Fibroblast of skin of scalp (primary cell): ENCODE results near the gene CCDC27.

ENCODE experiments used
- DNase-seq: peaks from one replicate; pipeline ENCODE4 v3.0.0-alpha.2; 2013

Gene CCDC27

DNA sequence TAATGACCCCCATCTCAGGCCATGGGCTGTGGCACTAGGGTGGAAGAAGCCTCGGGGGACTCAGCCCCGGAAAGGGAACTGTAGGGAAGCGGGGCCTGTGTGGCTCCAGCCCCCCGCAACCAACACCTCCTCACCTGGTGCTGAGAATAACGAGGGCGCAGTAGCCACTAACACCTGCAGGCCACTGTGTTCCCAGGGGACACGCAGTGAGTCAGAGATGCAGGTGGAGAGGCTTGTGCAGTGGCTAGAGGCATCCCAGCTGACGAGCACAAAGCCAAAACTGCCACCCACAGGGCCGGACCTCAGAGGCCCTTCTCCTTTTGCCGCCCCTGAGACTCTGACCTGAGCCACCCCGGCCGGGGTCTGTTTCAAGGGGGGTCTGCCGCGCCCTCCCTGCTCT is 33.5 kb upstream of the CCDC27 start:
- DNase-seq, result no peak

DNA sequence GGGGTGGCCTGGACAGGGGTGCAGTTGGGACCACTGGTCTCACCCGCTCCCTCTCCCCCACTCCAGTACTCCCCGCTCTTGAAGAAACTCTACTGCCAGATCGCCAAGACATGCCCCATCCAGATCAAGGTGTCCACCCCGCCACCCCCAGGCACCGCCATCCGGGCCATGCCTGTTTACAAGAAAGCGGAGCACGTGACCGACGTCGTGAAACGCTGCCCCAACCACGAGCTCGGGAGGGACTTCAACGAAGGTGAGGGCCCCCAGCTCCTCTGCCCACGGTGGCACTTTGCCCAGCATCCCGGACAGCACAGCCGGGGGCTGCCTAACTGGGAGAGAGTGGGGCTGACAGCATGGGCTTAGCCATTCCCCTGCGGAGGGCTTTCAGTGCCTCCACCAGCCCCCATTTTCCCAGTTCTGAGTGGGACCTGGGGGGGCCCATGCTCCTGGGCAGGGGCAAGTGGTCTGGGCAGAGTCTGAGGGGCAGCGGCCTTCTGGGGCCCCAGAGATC is 30.2 kb upstream of the CCDC27 start:
- no peak for DNase-seq

DNA sequence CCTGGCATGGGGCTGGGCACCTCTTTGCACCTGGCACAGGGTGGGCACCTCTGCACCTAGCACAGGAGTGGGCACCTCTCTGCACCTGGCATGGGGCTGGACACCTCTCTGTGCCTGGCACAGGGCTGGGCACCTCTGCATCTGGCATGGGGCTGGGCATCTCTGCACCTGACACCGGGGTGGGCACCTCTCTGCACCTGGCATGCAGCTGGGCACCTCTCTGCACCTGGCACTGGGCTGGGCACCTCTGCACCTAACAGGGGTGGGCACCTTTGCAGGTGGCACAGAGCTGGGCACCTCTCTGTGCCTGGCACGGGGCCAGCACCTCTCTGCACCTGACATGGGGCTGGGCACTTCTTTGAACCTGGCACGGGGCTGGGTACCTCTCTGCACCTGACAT is 29.4 kb upstream of the CCDC27 start:
- DNase-seq, result no peak

DNA sequence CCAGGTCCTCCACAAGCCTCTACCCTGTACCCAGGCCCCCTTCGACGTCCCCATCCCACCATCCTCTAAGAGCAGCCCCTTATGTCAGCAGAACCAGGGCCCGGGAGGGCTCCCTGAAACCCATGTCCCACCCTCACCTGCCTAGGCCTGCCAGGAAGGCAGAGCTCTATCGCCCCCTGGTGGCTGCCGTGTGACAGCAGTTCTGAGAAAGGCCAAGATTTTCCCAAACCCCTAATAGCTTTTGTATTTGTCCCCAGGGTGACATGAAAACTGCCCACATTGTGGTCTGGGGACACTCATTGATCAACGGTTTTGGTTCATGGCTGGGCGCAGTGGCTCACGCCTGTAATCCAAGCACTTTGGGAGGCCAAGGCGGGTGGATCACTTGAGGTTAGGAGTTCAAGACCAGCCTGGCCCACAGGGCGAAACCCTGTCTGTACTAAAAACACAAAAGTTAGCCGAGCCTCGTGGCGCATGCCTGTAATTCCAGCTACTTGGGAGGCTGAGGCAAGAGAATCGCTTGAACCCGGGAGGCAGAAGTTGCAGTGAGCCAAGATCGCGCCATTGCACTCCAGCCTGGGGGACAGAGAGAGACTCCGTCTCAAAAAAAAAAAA is 27.7 kb upstream of the CCDC27 start:
- peak; percentile 46 for DNase-seq

DNA sequence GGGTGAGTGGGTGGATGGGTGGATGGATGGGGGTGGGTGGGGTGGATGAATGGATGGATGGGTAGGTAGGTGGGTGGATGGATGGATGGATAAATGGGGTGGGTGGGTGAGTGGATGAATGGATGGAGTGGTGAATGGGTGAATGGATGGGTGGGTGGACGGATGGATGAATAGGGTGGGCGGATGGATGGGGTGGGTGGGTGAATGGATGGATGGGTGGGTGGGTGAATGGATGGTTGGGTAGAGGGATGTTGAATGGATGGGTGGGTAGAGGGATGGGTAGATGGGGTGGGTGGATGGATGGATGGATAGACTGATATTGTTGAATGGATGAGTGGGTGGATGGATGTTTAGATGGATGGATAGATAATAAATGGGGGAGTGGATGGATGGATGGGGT is 26.9 kb upstream of the CCDC27 start:
- DNase-seq, result no peak

DNA sequence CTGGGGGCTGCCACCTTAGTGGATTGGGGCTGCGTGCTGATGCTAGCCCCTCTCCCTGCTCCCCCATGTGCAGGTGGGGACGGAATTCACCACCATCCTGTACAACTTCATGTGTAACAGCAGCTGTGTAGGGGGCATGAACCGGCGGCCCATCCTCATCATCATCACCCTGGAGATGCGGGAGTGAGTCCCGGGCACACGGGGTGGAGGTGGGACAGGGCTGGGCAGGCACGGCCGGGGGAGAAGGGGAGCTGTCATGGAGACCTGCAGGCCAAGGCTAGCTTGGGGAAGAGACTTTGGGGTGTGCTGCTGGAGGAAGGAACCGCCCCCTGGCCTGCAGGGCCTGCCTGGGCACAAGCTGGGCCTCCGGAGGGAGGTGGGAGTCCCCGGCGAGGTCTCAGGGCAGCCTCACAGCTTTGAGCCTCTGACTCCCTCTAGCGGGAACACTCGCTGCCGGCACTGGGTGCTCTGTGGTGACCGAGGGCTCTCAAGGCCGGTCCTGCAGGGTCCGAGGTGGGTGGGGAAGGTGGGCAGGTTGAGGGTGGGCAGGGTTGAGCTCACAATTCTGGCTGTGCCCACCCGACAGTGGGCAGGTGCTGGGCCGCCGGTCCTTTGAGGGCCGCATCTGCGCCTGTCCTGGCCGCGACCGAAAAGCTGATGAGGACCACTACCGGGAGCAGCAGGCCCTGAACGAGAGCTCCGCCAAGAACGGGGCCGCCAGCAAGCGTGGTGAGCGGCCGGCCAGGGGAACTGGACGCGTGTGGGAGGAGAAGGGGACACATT is 25.0 kb upstream of the CCDC27 start:
- DNase-seq, result no peak

DNA sequence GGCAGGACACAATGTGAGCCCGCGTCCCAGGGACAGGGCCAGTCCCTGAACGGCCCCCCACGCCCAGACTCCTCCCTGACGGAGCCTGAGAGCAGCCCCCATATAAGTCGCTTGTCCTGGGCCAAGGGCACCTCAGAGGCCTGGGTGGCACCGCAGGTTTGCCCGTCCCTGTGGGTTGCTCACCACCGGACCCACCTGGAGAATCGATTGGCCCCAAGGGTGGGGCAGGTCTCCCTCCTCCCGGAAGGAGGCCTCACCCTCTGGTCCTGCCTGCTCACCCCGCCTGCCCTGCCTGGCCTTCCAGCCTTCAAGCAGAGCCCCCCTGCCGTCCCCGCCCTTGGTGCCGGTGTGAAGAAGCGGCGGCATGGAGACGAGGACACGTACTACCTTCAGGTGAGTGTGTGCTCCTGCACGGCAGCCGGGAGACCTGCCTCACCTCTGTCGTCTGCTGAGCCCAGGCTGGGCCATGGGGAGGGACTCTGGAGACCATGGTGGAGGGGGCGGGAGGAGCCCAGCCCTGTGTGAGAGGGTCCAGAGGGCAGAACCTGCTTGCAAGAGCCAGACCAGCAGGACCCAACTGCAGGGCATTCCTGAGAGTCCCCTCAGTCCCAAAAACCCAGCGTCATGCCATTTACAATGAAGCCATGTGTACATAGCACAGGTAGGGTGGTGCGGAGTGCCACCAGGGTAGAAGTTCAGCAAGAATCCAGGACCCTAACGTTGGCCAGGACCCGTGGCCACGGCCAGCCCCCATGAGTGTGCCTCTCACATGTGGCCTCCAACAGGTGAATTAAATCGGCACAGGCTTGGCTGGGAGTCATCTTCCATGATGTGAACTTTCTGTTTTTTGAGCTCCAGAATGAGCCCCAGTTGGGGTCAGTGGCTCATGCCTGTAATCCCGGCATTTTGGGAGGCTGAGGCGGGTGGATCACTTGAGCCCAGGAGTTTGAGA is 24.1 kb upstream of the CCDC27 start:
- no peak for DNase-seq

DNA sequence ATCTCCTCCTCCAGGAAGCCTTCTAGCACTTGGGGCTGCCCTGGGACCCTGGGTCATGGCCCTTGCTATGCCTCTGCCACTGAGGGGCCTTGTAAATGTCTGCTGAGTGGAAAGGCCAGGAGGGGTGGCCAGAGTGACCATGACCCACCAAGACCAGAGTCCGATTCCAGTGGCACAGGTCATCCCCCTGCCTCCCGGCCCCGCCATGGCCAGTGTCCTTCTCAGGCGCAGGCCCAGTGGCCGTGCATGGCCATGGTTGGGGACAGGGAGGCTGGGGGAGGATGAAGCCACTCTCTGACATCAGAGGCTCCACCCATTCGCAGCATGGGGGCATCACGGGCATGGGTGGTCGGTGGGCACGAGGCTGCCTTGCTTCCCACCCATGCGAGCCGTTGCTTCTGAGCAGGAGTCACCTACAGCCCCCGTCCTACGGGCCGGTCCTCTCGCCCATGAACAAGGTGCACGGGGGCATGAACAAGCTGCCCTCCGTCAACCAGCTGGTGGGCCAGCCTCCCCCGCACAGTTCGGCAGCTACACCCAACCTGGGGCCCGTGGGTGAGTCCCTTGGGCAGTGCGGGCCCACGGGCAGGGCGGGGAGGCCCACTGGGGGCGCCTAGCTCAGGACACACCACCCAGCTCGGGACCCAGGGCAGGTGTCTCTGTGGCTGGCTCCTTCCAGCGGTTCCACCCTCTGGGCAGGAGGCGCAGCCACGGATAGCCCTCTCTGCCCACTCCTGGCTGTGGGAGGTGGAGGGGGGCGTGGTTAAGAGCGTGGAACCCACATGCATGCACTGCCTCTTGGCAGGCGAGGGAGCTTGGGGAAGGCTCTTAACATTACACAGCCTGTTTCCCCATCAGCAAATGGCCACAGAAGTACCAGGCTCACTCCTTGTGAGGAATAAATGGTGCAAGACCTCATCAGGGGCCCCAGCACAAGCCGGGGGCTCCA is 22.4 kb upstream of the CCDC27 start:
- no peak for DNase-seq

DNA sequence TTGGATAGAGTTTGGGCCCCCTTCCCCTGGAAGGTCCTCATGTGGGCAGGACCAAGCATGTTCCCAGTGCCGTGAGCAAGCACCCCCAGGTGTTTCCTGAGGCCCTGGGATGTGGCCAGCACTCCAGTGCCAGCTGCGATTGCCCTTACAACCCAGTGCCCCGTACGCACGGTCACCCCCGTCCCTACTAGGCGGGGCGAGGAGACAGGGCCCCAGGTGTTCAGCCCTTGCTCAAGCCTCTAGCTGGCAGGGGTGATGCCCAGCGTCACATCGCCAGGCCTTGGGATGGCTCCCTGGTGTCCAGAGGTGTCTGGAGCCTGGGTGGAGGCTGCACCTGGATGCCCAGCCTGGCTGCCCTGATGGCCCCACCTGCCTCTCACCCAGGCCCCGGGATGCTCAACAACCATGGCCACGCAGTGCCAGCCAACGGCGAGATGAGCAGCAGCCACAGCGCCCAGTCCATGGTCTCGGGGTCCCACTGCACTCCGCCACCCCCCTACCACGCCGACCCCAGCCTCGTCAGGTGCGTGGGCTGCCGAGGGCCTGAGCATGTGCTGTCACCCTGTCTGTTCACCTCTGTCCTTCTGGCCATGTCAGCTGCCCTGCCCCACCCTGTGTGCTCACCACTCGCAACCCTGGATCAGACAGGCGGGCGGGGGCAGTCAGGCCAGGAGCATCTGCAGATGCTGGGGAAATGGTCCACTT is 21.6 kb upstream of the CCDC27 start:
- DNase-seq, result no peak

DNA sequence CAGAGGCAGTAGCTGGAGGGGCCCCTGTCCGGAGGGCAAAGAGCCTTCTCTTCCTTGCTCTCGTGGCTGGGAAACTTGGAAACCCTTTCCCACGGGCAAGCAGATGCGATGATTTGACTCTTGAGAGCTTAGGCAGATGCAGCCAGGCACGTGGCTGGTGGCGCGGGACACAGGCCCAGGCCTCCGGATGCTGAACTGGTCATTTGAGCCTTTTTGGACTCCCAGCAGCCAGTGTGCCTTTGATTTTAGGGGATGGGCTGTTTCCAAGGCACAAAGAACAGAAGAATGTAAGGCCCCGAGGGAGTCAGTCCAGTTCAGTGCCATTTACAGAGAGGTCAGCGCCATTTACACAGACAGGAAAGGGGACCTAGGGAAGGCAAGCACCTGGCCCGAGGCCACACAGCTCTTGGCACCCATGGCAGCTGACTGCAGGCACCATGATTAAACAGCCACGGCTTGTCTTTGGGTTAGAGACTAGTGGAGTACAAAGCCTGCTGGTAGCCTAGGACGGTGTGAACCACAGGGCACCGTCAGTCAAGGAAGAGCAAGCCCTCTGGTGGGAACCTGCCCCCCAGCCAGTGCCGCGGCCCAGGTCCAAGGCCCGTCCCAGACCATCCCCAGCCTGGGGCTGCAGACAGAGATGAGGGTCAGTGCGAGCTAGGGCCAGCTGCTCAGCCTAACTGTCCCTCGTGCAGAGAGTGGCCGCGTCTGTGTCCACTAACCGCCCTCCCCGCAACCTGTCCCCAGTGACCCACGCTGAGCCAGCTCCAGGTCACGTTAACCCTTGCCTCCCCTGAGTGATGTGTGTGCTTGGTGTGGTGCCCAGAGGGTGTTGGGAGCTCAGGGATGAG is 20.4 kb upstream of the CCDC27 start:
- no peak for DNase-seq

DNA sequence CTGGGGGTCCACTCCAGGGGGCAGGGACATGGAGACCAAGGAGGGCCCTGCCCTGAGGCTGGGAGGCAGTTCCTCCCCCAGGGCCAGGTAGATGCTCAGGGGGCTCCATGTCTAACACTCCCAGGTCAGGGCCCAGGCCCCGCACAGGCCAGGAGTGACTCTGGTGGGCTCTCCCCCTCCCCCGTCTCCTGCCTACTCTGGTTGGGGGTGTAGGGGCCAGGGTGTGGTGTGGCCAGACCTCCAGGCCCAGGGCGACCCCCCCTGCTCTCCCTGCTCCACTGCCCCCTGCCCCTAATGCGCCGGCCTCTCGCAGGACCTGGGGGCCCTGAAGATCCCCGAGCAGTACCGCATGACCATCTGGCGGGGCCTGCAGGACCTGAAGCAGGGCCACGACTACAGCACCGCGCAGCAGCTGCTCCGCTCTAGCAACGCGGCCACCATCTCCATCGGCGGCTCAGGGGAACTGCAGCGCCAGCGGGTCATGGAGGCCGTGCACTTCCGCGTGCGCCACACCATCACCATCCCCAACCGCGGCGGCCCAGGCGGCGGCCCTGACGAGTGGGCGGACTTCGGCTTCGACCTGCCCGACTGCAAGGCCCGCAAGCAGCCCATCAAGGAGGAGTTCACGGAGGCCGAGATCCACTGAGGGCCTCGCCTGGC is 19.7 kb upstream of the CCDC27 start:
- DNase-seq, result peak; percentile 8

DNA sequence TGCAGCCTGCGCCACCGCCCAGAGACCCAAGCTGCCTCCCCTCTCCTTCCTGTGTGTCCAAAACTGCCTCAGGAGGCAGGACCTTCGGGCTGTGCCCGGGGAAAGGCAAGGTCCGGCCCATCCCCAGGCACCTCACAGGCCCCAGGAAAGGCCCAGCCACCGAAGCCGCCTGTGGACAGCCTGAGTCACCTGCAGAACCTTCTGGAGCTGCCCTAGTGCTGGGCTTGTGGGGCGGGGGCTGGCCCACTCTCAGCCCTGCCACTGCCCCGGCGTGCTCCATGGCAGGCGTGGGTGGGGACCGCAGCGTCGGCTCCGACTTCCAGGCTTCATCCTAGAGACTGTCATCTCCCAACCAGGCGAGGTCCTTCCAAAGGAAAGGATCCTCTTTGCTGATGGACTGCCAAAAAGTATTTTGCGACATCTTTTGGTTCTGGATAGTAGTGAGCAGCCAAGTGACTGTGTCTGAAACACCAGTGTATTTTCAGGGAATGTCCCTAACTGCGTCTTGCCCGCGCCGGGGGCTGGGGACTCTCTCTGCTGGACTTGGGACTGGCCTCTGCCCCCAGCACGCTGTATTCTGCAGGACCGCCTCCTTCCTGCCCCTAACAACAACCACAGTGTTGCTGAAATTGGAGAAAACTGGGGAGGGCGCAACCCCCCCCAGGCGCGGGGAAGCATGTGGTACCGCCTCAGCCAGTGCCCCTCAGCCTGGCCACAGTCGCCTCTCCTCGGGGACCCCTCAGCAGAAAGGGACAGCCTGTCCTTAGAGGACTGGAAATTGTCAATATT is 19.0 kb upstream of the CCDC27 start:
- no peak for DNase-seq

DNA sequence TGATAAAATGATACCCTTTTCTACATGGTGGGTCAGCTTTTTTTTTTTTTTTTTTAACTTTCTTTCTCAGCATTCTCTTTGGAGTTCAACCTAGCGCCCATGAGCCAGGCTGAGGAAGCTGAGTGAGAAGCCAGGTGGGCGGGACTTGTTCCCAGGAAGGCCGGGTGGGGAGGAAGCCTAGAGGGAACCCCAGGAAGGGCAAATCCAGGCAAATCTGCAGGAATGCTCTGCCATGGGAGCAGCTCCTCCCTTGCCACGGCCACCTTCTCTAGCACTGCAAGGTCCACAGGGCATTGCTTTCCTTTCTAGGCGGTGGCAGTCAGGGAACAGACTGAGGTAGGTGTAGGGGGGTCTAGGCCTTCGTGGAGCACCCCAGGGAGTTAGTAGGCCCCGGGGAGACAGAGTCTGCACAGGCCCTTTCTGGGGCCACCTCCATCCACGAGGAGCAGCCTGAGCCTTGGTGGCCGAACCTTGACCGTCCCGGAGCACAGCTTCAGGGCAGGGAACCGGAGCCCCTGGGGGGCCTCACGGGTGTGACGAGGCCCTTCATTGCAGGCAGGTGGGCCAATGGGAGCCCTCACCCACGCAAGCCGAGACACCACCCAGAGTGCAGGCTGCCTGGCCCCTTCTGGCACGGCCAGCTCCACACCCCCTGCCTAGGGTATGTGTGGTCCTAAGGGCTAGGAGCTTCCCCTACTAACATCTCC is 18.2 kb upstream of the CCDC27 start:
- no peak for DNase-seq

DNA sequence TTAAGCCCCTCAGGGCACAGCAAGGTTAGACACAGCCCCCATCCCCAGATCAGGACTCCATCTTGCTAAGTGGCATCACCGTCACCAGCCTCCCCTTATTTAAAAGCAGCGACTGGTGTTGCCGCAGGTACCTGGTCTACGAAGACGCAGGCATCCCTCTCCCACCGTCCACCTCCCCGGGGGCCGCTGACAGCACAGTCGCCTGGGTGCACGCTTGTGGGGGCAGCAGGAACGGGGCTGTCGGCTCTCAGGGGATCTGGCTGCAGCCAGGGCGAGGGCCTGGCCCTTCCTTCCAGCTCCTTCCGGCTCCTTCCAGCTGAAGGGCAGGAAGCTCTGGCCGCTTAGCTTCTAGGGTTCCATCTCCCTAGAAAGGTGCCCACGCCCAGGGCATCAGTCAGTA is 17.6 kb upstream of the CCDC27 start:
- DNase-seq, result no peak

DNA sequence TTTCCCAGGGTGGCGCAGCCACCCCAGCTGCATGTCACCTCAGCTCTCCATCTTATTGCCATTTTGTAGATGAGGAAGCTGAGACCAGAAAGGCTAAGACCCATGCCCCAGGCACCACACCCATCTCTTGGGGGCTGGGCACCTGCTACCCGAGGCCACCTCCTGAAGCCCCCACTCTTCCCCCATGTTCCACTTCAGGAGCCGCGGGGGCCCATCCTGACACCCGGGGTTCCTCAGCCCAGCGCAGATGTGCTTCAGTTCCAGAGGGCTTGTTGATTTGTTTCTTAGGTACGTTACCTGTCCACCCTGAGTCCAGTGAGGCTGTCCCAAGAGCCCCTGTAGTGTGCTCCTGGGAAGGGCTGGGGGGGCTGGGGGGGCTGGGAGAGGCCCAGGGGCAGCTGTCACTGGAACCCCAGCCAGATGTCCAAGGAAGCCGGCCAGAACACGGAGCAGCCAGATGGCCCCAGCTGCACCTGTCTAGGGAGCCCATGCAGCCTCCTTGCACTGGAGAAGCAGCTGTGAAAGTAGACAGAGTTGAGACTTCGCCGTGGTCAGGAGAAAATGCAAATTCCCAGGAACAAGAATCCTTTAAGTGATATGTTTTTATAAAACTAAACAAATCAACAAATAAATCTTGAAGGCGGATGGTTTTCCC is 17.1 kb upstream of the CCDC27 start:
- no peak for DNase-seq

DNA sequence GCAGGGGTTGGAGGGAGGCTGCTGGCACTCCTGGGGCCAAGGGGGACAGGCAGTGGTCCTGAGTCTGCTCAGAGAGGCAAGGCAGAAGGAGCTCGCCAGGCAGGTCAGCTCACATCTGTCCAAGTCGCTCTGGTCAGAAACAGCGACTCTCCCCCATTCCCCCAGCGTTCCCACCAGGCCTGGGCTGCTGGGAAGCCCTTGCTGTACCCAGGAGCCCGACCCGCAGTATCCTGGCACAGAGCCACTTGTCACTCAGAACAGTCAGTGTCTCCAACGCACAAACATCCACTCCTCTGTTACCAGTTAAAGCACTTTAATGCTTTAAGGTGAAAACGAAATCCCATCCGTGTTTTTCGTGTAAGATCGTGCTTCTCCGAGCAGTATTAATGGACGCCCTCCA is 16.6 kb upstream of the CCDC27 start:
- DNase-seq, result no peak

DNA sequence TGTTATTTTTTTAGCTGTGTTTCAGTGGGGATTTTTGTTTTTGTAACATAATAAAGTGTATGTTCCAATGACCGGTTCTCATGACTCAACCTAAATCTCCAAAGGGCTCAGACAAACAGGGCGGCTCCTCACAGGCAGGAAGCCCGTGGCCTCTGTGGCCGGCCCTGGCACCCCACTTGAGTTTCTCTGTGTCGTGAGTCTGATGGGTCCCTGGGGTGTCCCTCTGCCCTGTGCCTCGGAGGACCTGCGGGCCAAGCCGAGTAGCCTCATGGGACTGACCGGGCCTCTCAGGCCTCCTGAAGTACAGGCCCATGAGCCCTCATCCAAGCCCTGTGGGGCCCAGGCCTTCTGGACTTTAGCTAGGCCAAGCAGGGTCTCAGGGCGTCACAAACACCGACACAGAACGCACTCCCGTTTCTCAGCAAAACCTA is 16.1 kb upstream of the CCDC27 start:
- DNase-seq, result no peak

DNA sequence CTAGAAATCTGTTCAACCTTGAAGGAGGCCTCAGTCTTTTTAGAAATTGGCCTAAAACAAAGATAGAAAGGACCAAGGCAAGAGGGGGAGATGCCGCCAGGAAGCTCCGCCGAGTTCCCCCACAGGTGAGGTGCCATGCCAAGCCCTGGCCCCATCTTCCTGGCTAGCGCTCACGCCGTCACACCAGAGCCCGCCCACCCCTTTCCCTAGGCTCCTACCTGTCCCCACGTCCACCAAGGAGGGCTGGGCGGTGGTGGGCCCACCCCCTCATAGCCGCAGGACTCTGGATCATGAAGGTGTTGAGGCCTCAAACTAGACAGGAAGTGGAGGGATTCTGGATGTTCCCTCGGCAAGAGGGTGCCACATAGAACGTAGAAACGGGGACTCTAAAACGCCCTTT is 15.5 kb upstream of the CCDC27 start:
- DNase-seq, result no peak
